HL-60 (cell line): ENCODE results near the gene SH3GL1.

Experiments used
- DNase-seq, 2 experiments: peaks; one replicate each; pipeline ENCODE4 v3.0.0-alpha.2; 2010 to 2020; ENCODE audit warnings: low read depth in 1 of 2, low spot score in 1 of 2
- H3K27ac ChIP-seq: fragments of 250-450 bp; sonication (Bioruptor Pico); replicated peaks from 2 replicates; pipeline ENCODE4 v1.5.1; 2020; ENCODE audit warnings: mild to moderate bottlenecking, moderate library complexity
- H3K27me3 ChIP-seq: fragments of 250-450 bp; sonication (Bioruptor Pico); 2 replicates; pipeline ENCODE4 v1.5.1; 2021; ENCODE audit warnings: mild to moderate bottlenecking, moderate library complexity; ENCODE audit not compliant: insufficient read depth, poor library complexity, severe bottlenecking
- H3K4me3 ChIP-seq: replicated peaks from 2 replicates; pipeline ENCODE4 v1.5.1; 2011; ENCODE audit warnings: mild to moderate bottlenecking, control low read depth, low read length; ENCODE audit not compliant: insufficient read depth
- GABPA ChIP-seq: IDR thresholded peaks from 2 replicates; pipeline ENCODE4 v1.6.1; 2012; ENCODE audit warnings: low read depth
- POLR2AphosphoS5 ChIP-seq: IDR thresholded peaks from 2 replicates; pipeline ENCODE4 v1.6.1; 2012; ENCODE audit warnings: low read depth
- SPI1 ChIP-seq: IDR thresholded peaks from 2 replicates; pipeline ENCODE4 v1.6.1; 2012; ENCODE audit warnings: low read depth, mild to moderate bottlenecking, borderline replicate concordance
- TF ChIP-seq, protein P1 (sequence below): IDR thresholded peaks from 2 replicates; pipeline ENCODE4 v1.6.1; 2012; ENCODE audit warnings: low read depth; ENCODE audit not compliant: insufficient replicate concordance
- TF ChIP-seq, protein P2 (sequence below): IDR thresholded peaks from one replicate; pipeline ENCODE4 v1.5.1; 2011; ENCODE audit warnings: low read length, control low read depth, inconsistent platforms; ENCODE audit not compliant: insufficient read depth

The SH3GL1 gene

DNA sequence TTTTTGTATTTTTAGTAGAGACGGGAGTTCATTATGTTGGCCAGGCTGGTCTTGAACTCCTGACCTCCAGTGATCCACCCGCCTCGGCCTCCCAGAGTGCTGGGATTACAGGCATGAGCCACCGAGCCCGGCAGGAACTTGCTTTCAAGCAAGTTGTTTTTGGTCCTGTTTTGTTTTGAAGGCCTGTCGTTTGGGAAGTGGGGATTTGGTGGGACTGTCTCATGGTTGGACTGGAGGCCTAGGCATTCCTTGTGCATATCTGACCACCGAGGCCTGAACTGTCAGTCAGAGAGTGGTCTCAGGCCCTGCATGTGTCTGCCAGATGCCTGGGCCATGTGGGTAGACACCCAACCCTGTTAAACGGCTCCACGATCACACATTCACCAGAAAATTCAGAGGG, 30.9 kb upstream of the SH3GL1 start:
- no peak overlapping the region for H3K4me3 ChIP-seq
- TF ChIP-seq SPI1 (no peak), POLR2AphosphoS5 (no peak), GABPA (no peak)
- TF ChIP-seq, protein P1, sequence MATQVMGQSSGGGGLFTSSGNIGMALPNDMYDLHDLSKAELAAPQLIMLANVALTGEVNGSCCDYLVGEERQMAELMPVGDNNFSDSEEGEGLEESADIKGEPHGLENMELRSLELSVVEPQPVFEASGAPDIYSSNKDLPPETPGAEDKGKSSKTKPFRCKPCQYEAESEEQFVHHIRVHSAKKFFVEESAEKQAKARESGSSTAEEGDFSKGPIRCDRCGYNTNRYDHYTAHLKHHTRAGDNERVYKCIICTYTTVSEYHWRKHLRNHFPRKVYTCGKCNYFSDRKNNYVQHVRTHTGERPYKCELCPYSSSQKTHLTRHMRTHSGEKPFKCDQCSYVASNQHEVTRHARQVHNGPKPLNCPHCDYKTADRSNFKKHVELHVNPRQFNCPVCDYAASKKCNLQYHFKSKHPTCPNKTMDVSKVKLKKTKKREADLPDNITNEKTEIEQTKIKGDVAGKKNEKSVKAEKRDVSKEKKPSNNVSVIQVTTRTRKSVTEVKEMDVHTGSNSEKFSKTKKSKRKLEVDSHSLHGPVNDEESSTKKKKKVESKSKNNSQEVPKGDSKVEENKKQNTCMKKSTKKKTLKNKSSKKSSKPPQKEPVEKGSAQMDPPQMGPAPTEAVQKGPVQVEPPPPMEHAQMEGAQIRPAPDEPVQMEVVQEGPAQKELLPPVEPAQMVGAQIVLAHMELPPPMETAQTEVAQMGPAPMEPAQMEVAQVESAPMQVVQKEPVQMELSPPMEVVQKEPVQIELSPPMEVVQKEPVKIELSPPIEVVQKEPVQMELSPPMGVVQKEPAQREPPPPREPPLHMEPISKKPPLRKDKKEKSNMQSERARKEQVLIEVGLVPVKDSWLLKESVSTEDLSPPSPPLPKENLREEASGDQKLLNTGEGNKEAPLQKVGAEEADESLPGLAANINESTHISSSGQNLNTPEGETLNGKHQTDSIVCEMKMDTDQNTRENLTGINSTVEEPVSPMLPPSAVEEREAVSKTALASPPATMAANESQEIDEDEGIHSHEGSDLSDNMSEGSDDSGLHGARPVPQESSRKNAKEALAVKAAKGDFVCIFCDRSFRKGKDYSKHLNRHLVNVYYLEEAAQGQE, result no peak
- TF ChIP-seq, protein P2, sequence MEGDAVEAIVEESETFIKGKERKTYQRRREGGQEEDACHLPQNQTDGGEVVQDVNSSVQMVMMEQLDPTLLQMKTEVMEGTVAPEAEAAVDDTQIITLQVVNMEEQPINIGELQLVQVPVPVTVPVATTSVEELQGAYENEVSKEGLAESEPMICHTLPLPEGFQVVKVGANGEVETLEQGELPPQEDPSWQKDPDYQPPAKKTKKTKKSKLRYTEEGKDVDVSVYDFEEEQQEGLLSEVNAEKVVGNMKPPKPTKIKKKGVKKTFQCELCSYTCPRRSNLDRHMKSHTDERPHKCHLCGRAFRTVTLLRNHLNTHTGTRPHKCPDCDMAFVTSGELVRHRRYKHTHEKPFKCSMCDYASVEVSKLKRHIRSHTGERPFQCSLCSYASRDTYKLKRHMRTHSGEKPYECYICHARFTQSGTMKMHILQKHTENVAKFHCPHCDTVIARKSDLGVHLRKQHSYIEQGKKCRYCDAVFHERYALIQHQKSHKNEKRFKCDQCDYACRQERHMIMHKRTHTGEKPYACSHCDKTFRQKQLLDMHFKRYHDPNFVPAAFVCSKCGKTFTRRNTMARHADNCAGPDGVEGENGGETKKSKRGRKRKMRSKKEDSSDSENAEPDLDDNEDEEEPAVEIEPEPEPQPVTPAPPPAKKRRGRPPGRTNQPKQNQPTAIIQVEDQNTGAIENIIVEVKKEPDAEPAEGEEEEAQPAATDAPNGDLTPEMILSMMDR, result no peak
- DNase-seq, result peak in 1 of 2 experiments; percentile 18
- peak overlapping the region; percentile 68 for H3K27ac ChIP-seq
- no peaks in the 10 kb centered on the region for H3K27me3 ChIP-seq

DNA sequence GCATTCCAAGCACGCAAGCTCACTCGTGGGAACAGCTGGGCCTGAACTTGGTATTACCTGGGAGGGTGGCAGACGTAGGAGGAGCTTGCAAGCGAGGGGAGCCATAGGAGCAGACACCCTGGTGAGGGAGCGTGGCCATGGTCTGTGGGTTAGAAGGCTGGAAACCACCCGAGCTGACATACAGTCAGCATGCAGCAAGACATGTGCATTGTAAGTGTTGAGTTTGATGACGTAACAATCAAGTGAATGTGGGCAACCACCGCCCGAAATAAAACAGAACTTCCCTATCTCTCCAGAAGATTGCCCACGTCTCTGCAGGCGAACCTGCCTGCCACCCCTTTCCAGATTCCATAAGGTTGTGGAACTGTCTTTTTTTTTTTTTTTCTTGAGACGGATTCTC, 30.4 kb upstream of the SH3GL1 start:
- no peak for TF ChIP-seq SPI1
- peak; percentile 63 for TF ChIP-seq POLR2AphosphoS5
- Histone ChIP-seq H3K27me3 (no peaks in the 10 kb centered on the region), H3K4me3 (no peak overlapping the region), H3K27ac (peak overlapping the region; percentile 68)
- DNase-seq, result peak; percentile 88 to 97

GRCh38 chr19:4429771-4430171, 29.4 kb upstream of the SH3GL1 start:
- Histone ChIP-seq H3K4me3 (no peak overlapping the region), H3K27me3 (no peaks in the 10 kb centered on the region), H3K27ac (no peak overlapping the region)
- TF ChIP-seq SPI1 (no peak), POLR2AphosphoS5 (no peak), GABPA (no peak)
- TF ChIP-seq, protein P2, result no peak
- TF ChIP-seq, protein P1, result no peak
- no peak for DNase-seq

- no peaks in the 10 kb centered on the region for H3K27me3 ChIP-seq
- no peak overlapping the region for H3K4me3 ChIP-seq
- TF ChIP-seq, protein P1, result no peak
- TF ChIP-seq POLR2AphosphoS5, result no peak
- TF ChIP-seq, protein P2, result no peak
- TF ChIP-seq SPI1, result no peak
- TF ChIP-seq GABPA, result no peak
- H3K27ac ChIP-seq, result no peak overlapping the region
- DNase-seq, result no peak
Measured at GRCh38 chr19:4429256-4429655, 28.9 kb upstream of the SH3GL1 start.
